ENCODE measurements around the gene PCGF2. TPM values are rescaled to one million over a fixed set of nuclear protein-coding genes. Genes with fewer than 3 reads are reported as not detected.

Gene PCGF2
- total RNA-seq, 1 donor from 2014 or later = 20.7 TPM

- H3K27ac ChIP-seq (replicated peaks) = peak overlapping the region; percentile 97
- no peak for TF ChIP-seq CTCF (IDR thresholded peaks at IDR 0.05; ENCODE audit: borderline replicate concordance)
- H3K4me3 ChIP-seq = no peak overlapping the region
- intact Hi-C loops (cut with micrococcal nuclease) = no loop called here
- DNase-seq = no peak
- no peaks in the 10 kb centered on the region for H3K27me3 ChIP-seq (ENCODE audit: low read depth)
- H3K9me3 ChIP-seq (replicated peaks) = no peaks in the 10 kb centered on the region
- peaks cover 56% of the 10 kb centered on the region for H3K36me3 ChIP-seq
- H3K4me1 ChIP-seq = peaks cover 75% of the 10 kb centered on the region
These were observed 14.7 kb downstream of the PCGF2 start for GRCh38 chr17:38733282-38733981.

- Histone ChIP-seq H3K27ac (replicated peaks) (peak overlapping the region; percentile 97), H3K9me3 (replicated peaks) (no peaks in the 10 kb centered on the region), H3K4me3 (no peak overlapping the region), H3K36me3 (peaks cover 48% of the 10 kb centered on the region), H3K4me1 (peaks cover 76% of the 10 kb centered on the region), H3K27me3 (ENCODE audit: low read depth) (no peaks in the 10 kb centered on the region)
- TF ChIP-seq CTCF (IDR thresholded peaks at IDR 0.05; ENCODE audit: borderline replicate concordance) = no peak
- intact Hi-C loops (cut with micrococcal nuclease) = no loop called here
- DNase-seq = no peak
These were observed 15.5 kb downstream of the PCGF2 start for GRCh38 chr17:38732376-38733281.

GRCh38 chr17:38731526-38732294 is 16.4 kb downstream of the PCGF2 start:
- no peak for DNase-seq
- Histone ChIP-seq H3K4me1 (peaks cover 76% of the 10 kb centered on the region), H3K4me3 (peak overlapping the region; percentile 81), H3K9me3 (replicated peaks) (no peaks in the 10 kb centered on the region), H3K27ac (replicated peaks) (peak overlapping the region; percentile 97), H3K27me3 (ENCODE audit: low read depth) (no peaks in the 10 kb centered on the region), H3K36me3 (peaks cover 41% of the 10 kb centered on the region)
- no peak for TF ChIP-seq CTCF (IDR thresholded peaks at IDR 0.05; ENCODE audit: borderline replicate concordance)
- intact Hi-C loops (cut with micrococcal nuclease) = no loop called here

- H3K4me1 ChIP-seq = peaks cover 71% of the 10 kb centered on the region
- H3K36me3 ChIP-seq = peaks cover 34% of the 10 kb centered on the region
- peak overlapping the region; percentile 97 for H3K27ac ChIP-seq (replicated peaks)
- peak; percentile 84 for DNase-seq
- H3K4me3 ChIP-seq = peak overlapping the region; percentile 81
- no peaks in the 10 kb centered on the region for H3K9me3 ChIP-seq (replicated peaks)
- H3K27me3 ChIP-seq (ENCODE audit: low read depth) = no peaks in the 10 kb centered on the region
- TF ChIP-seq CTCF (IDR thresholded peaks at IDR 0.05; ENCODE audit: borderline replicate concordance) = no peak
- intact Hi-C loops (cut with micrococcal nuclease) = no loop called here
These were observed 17.4 kb downstream of the PCGF2 start for GRCh38 chr17:38730526-38731379.

Data from left ventricle myocardium inferior (tissue), 1 donor.